ENCODE data around the gene GBGT1.

GBGT1 gene

GRCh38 chr9:133114886-133115603 is 48.7 kb downstream of the GBGT1 start:
- no peak for TF ChIP-seq CTCF (IDR thresholded peaks at IDR 0.05; ENCODE audit: control insufficient read depth, extremely low read depth, insufficient read depth)
- DNase-seq (ENCODE audit: low read depth), result no peak
- no peak overlapping the region for H3K4me3 ChIP-seq (ENCODE audit: low read depth, low read length)

- DNase-seq (ENCODE audit: low read depth), result peak; percentile 70
- no peak overlapping the region for H3K4me3 ChIP-seq (ENCODE audit: low read depth, low read length)
- TF ChIP-seq CTCF (IDR thresholded peaks at IDR 0.05; ENCODE audit: control insufficient read depth, extremely low read depth, insufficient read depth), result no peak
Measured at GRCh38 chr9:133113949-133114885, 49.5 kb downstream of the GBGT1 start.

GRCh38 chr9:133113163-133113948 is 50.4 kb downstream of the GBGT1 start:
- TF ChIP-seq CTCF (IDR thresholded peaks at IDR 0.05; ENCODE audit: control insufficient read depth, extremely low read depth, insufficient read depth), result no peak
- DNase-seq (ENCODE audit: low read depth), result no peak
- no peak overlapping the region for H3K4me3 ChIP-seq (ENCODE audit: low read depth, low read length)

GRCh38 chr9:133112663-133113026 is 51.1 kb downstream of the GBGT1 start:
- no peak for DNase-seq (ENCODE audit: low read depth)
- TF ChIP-seq CTCF (IDR thresholded peaks at IDR 0.05; ENCODE audit: control insufficient read depth, extremely low read depth, insufficient read depth), result no peak
- H3K4me3 ChIP-seq (ENCODE audit: low read depth, low read length), result no peak overlapping the region

GRCh38 chr9:133111808-133112662 is 51.7 kb downstream of the GBGT1 start:
- no peak overlapping the region for H3K4me3 ChIP-seq (ENCODE audit: low read depth, low read length)
- DNase-seq (ENCODE audit: low read depth), result no peak
- no peak for TF ChIP-seq CTCF (IDR thresholded peaks at IDR 0.05; ENCODE audit: control insufficient read depth, extremely low read depth, insufficient read depth)

Data from LNCaP clone FGC (cell line).